Left cardiac atrium (tissue), 4 donors: ENCODE data around the gene EEFSEC. TPM values are rescaled to one million over a fixed set of nuclear protein-coding genes. Genes with fewer than 3 reads are reported as not detected.

Experiments
- ATAC-seq, 2 donors: fragments of 200-7000 bp; cut with Tn5 transposase; one replicate each; pipeline ENCODE4 v1.9.1; 2020; ENCODE audit warnings: mild to moderate bottlenecking in 2 of 2, moderate library complexity in 2 of 2
- DNase-seq: peaks from one replicate; pipeline ENCODE4 v3.0.0-alpha.2; 2020
- intact Hi-C, 2 donors: fragments of 100-400 bp; cut with DNase I; formaldehyde crosslinking; loops; one replicate each; pipeline versions ENCODE4 v1.14.1 to v1.15.1; 2022 to 2023
- total RNA-seq, 2 donors: library from RNA; stranded (reverse); fragmentation: NEBNext Ultra II Directional; extraction: Animal tissue kit (Norgen Biotek cat#: 25700); gene quantifications; one replicate each; pipeline ENCODE4 v1.2.1, GENCODE V29; 2021
- donor health status: DM: no; HTN: yes; CAD: no.
- donor health status: DM: no; HTN: yes; CAD: no; lungs with severe emphysema.
- donor health status: DM: yes; HTN: yes; CAD: no.
- donor health status: Dilated cardiomyopathy.

EEFSEC gene
- total RNA-seq, 2 donors from 2014 or later, result 13.5 to 18.9 TPM

DNA sequence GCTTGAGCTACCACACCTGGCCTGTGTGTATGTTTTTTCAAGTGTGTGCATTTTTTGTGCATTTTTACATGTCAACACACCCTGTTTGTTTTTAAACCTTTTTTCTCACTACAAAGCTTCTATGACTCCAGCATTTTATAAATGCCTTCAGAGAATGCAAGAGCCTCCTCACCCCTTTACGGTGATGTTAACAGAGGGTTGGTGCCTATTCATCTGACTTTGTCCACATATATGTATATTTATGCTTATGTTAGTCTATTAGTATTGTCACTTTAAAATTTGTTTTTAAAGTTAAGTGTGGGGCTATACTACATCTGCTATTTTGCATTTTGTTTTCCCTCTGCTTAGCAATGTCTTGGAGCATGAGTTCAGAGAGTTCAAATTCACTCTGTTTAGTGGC, 45.8 kb downstream of the EEFSEC start:
- no peak for DNase-seq
- ATAC-seq, result no peak
- intact Hi-C loops, result no loop called here

DNA sequence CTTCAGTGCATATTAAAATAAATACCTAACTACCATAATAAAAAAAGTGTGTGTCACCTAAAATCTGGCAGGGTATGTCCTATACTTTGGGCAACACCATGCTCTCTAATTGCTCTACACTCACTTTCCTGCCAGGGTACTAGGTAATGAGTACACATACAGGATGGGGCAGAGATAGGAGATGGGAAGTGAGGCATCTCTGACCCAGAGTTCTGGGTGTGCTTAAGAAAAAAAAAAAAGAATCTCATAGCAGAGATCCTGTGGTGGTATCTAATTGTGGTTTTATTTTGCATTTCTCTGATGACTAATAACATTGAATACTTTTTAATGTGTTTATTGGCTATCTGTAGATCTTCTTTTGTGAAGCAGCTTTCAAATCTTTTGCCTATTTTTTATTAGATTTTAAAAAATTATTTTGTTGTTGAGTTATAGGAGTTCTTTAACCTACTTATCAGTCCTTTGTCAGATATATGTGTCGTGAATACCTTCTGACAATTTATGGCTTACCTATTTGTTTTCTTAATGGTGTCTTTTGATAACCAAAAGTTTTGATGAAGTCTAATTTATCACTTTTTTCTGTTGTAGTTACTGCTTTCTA, 48.0 kb downstream of the EEFSEC start:
- intact Hi-C loops, result no loop called here
- no peak for DNase-seq
- no peak for ATAC-seq

DNA sequence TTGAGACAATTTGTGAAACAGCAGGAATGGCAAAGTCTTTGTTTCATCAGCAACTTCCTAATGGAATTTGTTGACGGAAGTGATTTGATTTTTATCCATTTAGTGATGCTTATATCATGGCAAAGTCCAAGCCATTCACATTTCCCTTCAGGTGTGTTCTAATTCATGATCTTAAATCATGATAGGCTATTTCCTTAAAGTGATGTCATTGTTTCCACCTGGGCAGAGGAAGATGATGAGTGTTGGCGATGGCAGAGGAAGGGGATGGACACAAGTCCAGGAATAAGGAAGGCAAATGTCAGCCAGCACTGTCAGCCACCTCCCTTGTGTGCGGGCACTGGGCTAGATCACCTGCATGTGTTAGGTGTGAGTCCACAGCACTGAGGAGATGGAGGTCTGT, 49.9 kb downstream of the EEFSEC start:
- ATAC-seq (no peak), DNase-seq (no peak)
- intact Hi-C loops, result no loop called here

DNA sequence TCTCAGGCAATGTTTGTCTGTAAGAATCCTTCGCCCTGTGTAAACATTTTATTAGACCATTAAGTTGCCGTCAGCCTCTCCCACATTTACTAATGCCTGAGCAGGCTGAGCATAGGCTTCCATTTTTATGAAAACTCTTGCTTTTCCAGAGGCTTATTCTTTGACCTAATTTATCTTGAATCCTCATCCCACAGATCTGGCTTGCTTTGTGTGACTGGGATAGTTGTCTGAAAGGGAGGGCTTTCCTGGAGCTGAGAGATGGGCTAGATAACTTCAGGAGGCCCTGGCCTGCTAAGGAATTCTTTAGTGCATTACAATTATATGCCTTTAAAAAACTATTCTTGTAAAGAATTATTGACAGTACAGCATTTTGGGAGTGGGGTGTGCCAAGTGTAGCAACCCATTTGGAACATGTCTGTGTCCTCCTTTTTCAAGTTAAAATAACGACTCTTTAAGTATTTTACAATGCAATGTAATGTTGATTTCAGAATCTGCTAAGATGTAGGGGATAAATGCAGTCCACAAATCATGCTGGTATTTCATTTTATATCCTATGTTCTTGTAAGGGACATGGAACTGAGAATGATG, 52.4 kb downstream of the EEFSEC start:
- DNase-seq (no peak), ATAC-seq (no peak)
- intact Hi-C loops, result no loop called here

DNA sequence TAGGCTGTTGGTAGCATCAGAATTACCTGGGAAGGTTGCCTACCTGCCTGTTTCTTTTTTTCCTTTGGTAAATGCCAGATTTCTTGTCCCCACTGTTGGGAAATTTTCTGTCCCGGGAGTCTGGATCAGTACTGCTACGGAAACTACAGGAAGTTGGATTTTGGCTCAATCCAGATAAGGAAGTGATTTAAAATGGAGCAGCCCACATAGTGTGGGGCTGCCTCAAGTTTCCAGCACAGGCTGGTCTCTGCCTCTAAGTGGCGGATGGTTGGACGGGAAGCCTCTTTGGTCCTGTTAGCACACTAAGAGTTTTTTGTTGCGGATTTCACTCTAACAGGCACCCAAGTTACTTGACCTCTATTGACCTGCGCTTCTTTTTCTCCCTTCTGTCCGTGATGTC, 54.7 kb downstream of the EEFSEC start:
- DNase-seq, result no peak
- intact Hi-C loops, result no loop called here
- peak; percentile 69 to 78 for ATAC-seq

DNA sequence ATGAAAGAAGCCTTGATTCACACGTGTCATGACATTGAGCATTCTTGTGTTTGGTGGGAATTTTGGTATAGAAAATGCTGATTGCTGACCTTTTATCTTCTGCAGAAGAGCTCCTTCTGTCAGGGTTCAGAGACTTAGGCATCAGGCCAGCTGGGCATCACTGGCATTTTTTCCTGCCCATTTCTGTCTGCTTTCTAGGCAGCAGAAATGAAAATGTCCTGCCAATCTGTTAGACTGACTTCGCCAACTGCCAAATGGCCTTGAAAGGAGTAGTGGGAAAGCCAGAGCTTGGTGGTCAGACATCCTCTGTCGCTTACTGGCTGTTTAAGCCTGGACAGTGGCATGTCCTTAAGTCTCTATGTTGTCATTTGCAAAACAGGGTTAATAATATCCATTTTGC, 57.4 kb downstream of the EEFSEC start:
- ATAC-seq, result peak in 1 of 2 donors; percentile 34
- intact Hi-C loops, result no loop called here
- no peak for DNase-seq

DNA sequence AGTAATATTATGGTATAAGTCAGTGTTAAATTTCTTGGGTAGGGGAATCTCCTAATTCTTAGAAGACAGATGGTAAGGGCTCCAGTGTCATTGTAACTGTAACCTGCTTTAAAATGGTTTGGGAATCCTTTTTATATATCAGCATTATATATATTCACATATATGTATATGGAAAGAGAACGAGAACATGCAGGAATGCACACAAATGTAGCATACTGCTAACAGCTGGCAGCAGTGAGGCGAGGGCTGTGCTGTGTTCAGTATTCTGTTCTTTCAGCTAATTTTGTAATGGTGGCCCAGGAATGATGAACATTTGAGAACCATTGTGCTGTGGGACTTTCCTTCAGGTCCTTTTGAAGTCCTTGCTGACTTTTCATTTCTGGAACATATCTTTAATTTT, 60.8 kb downstream of the EEFSEC start:
- intact Hi-C loops, result no loop called here
- DNase-seq (no peak), ATAC-seq (no peak)

DNA sequence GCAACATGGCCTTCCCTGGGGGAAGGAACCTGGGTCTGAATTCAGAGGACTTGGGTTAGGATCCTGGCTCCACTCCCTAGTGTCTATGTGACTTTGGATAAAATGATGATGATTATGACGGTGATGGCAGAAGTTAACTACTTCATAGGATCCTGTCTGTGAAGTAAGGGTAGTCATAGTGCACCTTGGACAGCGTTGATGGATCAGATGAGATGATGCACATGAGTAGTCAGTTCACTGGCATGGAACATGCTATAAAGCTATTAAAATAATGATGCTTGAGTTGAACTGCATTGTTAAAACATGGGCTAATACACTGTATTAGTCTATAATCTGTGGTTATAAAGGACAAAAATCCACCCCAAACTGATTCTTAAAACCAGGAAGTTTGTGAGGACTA, 62.0 kb downstream of the EEFSEC start:
- ATAC-seq, result no peak
- no peak for DNase-seq
- intact Hi-C loops, result no loop called here

DNA sequence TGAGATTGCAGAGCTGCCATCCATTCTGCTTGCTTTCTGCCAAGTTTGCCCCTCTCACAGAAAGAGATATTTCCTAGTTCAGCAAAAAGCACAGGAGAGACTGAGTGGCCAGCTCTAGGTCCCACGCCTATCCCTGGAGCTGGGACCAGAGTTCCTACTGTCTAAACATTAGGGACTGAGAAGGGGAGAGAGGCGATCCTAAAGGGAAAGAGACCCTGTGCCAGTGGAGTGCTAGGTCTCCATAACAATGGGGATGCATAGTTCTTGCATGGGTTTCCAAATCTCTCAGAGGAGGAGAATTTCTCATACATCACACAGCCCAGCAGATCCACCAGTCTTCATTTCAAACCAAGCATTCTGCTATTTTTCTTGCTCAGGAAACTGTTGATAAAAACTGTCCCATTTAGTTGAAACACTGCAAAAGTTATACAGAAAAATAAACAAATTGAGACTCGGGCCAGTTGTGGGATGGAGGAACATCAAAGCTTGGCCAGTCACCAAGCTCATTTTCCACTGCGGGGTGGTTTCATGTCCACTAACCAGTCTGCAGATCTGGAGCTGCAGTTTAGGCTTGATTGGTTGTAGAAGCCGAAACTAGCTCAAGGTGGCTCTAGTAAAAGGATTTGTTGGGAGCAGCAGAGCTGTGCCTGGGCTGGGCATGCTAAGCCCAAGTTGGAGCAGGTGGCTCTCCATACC, 62.7 kb downstream of the EEFSEC start:
- intact Hi-C loops, result no loop called here
- ATAC-seq (no peak), DNase-seq (no peak)

DNA sequence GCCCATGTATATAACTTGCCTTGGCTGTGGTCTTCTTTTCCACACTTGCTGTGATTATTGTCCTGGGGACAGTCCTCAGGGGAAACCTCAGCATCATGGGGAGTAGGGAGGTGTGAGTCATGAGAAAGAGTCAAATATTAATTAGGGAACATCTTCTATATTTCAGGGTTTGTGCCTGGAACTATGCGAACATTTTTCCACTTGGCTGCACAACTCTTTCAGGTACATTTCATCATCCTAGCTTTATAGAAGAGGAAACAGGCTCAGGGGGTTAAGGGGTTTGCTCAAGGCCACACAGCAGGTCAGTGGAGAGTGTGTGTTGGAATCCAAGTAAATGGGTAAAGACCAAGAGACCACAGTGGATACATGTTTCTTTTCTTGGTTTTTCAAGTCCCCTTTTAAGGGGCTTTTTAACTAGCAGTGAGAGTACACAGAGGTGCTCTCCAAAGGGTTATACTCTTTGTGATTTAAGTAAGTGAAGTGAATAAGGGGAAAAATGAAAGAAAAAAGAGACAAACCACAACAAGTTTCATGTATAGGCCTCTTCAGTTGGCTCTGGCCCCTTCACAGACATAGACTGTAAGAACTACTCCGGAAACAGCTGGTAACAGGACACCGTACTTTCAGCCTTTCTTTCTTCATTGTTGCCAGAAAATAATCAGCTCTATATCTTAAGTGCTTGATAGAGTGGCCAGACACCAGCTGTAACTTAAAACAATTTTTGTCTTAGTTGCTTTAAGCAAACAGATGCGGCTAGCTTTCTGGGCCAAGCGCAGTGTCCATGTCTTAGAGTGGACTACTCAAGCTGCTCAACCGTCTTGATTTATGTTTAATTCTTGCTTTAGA, 64.6 kb downstream of the EEFSEC start:
- ATAC-seq (peak in 1 of 2 donors; percentile 78), DNase-seq (no peak)
- intact Hi-C loops, result no loop called here

DNA sequence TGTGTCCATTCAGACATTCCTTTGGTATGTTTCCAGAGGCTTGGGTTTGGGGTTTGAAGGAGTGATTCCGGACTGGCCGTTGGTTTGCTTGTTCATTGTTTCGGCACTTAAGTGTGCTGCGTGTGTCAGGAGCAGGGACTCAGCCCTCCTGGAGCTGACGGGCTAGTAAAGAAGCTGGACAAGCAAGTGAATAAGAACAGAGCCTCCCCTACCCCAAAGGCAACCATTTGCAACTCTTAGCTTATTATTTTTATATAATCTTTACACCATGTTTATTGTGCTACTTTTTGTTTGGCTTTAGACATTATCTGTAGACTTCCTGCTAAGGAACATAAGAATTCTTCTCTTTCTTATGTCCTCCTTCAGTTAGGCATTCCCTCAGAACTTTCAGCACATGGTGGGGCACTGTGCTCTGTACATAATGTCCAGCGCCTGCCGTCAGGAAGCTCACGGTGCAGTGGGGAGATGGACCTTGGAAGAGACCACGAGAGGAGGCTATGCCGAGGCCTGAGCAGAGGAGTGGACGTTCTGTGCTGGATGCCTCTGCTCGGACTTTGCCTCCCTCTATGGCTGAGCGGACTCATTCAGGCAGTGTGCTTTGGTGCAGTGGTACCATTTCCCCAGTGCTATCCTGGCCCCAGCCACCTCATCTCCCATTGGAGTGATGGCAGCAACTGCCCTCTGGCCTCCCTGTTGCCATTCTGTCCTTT, 65.4 kb downstream of the EEFSEC start:
- intact Hi-C loops, result no loop called here
- peak in 1 of 2 donors; percentile 55 for ATAC-seq

DNA sequence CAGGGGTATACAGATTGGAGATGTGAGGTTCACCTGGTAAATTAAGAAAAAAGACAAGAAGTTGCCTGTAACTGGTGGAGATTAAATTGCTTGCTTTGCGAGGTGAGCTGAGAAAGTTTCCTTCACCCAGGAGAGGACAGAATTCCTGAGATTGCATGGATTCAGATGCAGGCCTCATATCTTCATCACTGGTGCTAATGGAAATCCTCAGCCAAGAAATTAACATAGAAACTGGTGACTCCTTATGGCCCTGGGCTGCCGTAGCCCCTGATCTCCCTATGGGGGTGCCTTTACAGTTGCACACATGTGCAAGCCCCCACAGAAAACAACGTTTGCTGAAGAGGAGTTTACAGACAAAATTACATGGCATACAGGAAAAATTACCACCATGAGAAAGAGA, 68.0 kb downstream of the EEFSEC start:
- DNase-seq (no peak), ATAC-seq (no peak)
- intact Hi-C loops, result no loop called here

More for the DNA sequence above, 65.4 kb downstream of the EEFSEC start:
- no peak for DNase-seq

DNA sequence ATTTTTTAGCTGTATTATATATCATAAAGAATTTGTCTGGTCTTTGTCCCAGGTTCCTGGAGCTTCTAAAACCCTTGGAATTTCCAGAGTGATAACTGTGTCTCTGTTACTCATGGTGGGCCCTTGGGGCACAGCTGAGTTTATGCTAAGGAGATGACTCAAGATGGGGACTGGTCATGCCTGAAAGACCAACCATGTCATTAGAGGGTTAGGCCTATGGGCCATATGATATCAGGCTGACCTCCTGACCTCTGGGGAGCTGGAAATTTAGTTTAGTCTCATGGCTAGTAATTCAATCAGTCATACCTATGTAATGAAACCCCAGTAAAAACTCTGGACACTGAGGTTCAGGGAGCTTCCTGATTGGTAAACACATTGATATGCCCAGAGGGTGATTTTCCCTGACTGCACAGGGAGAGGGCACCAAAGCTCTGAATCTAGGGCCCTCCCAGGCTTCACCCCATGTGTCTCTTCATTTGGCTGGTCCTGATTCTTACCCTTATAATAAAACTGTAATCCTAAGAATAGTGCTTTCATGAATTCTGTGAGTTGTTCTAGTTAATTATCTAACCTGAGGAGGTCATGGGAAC, 69.6 kb downstream of the EEFSEC start:
- ATAC-seq (no peak), DNase-seq (no peak)
- intact Hi-C loops, result no loop called here

DNA sequence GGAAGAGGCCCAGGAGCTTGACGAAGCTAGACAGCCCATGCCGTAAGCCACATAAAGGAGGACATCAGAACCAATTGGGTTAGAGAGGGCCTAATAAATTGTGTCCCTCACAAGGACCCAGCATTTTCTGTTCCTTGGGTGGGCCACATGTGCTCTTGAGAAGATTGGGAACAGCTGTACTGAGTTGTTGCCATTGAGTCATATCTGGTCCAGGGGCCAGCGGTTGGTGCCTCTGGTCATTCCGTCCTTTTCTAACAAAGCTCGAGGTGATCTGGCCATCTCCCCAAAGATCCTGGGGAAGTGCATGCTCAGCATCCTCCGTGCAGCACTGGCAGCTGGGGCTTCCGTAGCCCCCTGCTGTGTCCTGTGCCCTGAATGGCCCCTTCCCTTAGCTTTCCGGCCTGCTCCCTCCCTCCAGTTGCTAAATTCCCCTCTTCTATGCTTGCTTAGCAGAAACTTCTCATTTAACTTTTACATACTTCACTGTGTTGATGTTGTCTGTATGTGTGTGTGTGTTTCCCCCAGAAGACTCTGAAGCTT, 73.0 kb downstream of the EEFSEC start:
- DNase-seq, result no peak
- intact Hi-C loops, result no loop called here
- no peak for ATAC-seq

DNA sequence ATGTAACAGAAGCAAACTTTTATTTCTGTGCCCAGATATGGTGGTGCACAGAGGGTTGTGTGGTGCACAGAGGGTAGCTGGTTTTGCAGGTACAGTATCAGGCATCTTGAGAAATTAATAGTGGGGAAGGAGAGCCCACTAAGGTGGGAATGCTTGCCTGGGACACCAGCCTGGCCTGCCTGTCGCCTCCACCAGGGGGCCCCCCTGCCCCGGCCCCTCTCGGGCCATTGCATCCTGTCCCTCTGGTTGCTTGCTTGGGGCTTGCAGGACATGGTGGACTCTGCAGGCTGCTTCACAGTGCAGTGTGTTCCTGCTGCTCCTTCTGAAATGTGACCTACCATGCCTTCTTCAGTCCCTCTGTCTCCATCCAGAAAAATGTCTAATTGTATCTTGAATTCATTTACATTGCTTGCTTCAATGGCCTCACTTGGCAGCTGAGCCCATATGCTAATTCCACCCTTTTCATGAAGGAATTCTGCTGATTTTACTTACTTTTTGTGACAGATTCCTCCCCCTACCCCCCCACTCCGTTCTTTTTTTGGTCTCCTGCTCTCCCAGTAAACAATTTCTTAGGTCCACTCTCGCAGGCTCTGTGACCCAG, 73.6 kb downstream of the EEFSEC start:
- no peak for DNase-seq
- intact Hi-C loops, result no loop called here
- peak; percentile 60 to 70 for ATAC-seq

DNA sequence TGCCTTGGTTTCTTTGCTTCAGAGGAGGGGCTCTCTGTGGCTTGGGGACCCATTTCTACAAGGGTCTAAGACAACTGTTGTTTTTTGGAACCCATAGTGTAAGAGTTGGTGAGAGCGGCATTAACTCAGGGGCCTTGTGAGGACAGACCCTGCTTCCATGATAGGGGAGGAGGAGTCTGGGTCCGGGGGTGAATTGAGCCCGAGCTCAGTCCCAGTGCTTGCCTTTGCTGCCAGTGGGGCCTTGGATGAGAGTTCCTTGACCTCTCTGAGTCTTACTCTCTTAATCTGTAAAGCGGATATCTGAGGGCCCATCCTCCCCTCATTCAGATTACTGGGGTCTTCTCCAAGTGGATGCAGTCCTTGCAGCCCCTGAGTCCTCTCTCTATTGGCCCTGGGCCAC, 74.2 kb downstream of the EEFSEC start:
- ATAC-seq (no peak), DNase-seq (no peak)
- intact Hi-C loops, result no loop called here

DNA sequence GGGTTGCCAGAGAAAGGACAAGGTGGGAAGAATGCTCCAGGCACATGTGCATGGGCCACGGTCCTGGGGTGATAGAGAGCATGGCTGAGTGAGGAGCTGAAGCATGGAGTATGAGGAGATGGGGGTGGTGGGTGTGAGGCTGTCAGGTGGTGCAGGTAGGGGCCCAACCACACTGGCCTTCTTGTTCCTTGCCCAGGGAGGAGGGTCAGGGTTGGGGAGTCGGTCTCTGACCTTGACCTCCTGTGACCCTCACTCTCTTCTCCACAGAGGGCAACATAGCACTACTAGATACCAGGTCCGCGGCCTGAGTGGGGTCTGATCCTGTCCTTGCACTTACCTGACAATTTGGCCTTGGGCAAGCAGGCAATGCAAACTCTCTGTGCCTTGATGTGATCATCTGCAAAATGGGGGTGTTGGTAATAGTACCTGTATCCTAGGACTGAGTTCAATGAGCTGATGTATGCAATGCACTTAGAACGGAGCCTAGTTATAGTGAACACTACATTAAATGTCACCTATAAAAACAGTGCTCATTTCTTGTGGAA, 75.2 kb downstream of the EEFSEC start:
- DNase-seq, result no peak
- no peak for ATAC-seq
- intact Hi-C loops, result no loop called here
